NCI-H1417 treated with DMSO at 0.1 percent for 48 hours (cell line): ENCODE results near the gene LRP1-AS.

ENCODE experiments used
- DNase-seq: peaks from one replicate; lab custom pipeline; 2025; lab: John Stamatoyannopoulos, UW

The LRP1-AS gene

DNA sequence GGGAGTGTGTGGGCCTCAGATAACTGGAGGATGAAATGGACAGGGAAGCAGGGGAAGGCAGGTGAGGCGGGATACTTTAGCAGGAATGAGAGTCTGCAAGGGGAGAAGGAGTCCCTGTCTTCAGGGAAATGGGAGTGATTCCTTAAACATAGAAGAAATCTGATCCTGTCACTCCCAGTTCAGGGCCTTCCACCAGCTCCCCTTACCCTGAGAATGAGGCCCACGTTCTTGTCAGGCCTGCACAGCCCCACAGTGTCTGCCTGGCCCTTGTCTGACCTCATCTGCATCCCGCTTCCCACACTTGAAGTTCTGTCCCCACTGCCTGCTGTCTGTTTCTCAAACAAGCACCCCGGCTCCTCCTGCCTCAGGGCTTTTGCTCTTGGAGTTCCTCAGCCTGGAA is 12.6 kb upstream of the LRP1-AS start:
- no peak for DNase-seq

DNA sequence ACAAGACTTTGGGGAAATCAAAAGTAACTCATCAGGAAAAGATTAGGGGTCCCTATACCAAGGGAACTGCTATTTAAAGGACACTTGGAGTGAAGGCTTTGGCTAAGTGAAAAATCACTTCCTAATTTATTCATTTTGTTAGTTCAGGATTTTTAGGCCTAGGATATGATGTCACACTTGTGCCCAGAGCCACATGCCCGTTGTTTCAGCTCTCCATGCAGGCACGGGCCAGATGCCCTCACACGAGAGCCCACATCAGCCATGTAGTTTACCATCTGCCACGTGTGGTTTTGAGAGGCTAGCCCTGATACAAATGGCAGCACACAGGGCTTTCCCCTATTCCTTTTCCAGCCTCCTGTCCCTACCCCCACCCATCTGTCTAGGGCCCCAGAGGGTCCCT is 11.9 kb upstream of the LRP1-AS start:
- no peak for DNase-seq

DNA sequence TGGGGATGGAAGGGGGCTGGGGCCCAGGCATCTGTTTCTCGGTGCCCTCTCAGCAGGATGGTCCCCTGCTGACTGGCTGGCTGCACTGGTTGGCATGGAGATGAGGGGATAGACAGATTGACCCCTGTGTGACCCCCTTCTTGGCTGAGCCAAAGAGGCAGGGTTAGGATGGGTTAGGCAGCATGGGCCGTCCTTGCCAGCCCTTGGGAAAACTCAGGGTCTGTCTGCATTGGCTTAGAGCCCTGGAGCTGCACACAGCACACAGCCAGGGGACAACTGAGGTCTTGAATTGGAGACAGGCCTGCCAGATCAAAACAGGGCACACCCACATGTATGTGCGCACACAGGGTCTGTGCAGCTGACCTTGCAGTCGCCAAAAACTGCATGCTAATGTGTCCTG is 11.2 kb upstream of the LRP1-AS start:
- no peak for DNase-seq

DNA sequence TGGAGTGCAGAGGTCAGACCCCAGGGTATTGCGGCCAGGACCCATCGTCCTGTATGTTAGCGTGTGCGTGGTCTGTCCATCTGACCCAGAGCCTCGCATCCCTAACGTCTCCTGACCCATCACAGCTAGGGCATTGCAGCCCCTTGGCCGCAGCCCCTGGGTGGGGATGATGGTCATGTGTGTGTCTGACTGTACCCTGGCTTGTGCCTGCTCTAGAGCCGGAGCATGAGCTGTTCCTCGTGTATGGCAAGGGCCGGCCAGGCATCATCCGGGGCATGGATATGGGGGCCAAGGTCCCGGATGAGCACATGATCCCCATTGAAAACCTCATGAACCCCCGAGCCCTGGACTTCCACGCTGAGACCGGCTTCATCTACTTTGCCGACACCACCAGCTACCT is 10.8 kb upstream of the LRP1-AS start:
- no peak for DNase-seq

DNA sequence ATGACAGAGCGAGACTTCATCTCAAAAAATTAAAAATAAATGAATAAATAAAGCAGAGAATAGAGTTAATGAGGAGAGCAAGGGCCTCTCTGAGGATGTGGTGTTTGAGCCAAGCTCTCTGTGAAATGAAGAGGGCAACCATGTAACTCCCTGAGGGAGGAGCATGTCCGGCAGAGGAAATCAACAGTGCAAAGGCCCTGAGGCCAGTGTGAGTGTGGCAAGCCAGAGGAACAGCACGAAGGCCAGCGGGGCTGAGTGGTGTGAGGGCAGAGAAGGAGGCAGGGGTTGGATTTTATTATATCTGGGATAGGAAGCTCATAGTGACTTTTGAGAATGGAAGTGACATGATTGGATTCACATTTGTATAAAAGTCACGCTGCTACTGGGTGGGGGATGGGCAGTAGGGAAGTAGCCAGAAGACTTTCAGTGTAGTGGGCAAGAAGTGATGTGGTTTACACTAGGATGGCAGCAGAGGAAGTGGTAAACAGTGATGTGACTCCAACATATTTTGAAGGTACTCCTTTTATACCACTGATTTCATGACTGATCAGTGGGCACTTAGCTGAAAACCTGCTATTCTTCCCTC is 10.3 kb upstream of the LRP1-AS start:
- no peak for DNase-seq

DNA sequence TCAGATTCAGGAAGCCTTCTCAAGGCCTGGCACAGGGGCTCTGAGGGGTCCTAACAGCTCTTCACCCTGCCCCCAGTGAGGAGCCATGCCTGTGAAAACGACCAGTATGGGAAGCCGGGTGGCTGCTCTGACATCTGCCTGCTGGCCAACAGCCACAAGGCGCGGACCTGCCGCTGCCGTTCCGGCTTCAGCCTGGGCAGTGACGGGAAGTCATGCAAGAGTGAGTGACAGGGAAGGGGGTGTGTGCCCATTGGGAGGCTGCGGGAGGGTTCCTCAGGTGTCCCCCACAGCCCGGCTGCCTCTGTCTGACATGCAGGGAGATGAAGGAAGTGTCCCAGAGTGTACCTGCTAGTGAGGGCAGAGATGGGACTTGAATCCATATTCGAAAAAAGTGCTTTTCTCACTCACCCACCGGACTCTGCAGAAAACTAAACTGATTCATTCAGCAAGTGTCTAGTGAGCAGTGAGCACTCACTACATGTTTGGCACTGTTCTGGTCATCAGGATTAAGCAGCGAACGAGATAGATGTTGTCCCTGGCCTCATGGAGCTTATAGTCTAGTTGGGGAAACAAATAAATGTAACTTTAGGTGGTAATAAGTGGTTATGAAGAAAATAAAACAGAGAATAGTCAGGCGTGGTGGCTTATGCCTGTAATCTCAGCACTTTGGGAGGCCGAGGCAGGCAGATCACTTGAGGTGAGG is 9.4 kb upstream of the LRP1-AS start:
- no peak for DNase-seq

DNA sequence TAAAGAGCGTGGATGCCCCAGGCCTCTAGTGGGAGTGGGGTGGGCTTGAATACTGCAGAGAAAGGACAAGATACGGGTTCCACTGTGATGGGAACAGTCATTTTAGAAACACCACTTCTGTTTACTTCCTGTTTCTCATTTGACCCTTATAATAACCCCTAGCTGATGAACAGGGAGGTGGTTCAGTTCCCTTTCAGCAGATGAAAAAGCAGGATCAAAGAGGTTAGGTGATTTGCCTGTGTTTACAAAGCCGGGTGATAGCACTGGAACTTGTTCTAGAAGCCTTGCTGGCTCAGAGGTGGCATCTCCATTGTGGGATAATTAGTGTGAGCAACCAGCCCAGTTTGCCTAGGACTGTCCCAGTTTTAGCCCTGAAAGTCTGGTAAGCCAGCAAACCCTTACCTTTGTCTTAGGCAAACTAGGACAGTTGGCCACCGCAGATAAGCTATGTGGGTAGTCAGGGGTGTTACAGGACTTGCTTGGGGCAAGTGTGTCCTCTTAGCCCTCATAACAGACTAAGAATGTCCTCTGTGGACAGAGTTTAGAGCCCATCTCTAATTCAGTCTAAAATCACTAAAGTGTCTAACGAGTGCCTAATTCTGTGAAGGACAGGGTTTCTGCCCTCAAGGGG is 7.5 kb upstream of the LRP1-AS start:
- no peak for DNase-seq

DNA sequence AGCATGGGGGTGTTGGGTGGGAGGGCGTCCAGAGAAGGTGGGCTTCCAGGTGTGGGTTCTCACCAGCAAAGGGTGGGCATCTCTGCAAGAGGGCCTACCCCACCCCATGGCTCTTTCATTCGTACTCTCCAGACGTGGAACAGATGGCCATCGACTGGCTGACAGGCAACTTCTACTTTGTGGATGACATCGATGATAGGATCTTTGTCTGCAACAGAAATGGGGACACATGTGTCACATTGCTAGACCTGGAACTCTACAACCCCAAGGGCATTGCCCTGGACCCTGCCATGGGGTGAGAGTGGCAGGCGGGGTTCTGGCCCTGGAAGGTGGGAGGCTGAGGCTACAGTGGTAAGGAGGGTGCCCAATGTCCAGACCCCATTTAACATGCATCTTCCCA is 6.7 kb upstream of the LRP1-AS start:
- no peak for DNase-seq

DNA sequence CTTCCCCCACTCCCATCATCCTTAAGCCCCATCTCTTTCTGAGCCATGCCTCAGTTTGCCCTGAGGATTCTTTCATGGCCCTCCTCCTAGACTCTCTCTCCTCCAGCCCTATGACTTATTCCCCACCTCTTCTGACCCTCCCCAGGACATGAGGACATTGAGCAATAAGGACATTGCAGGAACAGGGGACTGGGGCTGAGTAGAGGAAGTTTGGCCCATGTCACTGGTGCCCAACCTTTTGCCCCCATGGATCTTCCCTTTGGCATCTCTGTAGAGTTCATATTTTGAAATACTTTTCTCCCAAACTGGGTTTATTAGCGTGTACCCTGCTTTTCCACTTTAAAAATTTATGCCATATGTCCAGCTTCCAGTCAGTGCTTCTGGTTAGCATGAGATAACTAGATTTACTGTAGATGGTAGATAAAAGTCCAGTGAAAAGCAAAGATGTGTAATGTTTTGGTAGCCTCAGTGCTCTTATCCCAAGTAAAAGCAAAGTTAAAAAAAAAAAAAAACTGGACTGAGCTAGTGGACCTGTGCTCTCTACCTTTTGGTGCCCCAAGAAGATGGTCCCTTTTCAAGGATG is 6.1 kb upstream of the LRP1-AS start:
- no peak for DNase-seq

DNA sequence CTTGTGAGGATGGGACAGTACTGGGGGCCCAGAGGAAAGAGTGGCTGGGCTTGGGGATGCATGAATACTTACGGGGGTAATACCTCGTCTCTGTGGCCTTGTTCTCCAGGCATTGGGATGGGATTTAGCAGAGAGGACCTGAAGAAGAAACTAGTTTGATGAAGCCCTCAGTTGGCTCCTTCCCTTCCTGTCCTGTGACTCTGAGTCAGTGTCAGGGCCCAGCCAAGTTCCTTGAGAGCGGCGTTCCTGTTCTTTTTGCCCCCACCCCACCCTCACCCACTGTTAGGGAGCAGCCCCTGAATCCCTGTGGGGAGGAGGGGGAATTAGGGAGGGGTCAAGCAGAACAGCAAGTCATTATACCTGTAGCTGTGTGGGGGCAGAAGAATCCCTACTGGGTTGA is 5.2 kb upstream of the LRP1-AS start:
- no peak for DNase-seq

DNA sequence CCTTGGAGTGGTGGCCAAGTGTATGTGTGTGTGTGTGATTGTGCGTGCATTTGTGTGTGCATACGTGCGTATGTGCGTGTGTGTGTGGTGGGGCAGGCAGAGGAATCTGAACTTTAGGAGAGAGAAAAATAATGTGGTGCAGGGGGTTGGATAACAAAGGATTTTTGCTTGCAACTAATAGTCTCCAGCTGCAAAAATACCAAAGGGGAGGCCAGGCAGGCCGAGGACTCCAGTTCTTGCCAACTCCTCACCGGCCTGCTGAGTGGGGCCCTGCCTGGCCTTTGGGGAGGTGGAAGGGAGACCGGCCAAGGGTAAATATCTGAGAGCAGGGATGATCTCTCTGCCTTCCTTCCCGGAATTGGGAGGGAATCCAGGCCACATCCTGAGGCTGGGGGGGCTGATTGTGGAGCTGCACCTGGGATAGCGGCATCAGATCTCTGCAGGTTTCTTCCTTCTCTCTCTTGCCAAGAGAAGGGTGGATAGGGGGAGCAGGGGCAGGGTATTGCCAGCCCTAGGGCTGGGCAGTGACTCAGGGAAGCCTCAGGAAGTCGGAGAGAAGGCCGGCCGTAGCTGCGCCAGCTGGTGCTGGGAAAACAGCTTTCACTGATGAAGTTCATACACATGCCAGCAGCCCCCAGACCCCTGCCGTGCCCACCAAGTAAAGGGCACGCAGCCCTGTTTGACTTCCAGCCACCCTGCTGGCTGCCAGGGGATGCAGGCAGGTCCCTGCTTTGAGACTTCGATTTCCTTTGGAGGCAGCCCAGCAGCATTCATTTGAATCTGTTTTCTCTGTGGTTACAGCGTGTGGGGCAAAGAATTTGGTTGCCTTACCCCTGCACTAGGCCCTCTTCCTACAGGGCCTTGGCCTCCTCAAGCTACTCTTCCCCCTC is 4.6 kb upstream of the LRP1-AS start:
- no peak for DNase-seq

DNA sequence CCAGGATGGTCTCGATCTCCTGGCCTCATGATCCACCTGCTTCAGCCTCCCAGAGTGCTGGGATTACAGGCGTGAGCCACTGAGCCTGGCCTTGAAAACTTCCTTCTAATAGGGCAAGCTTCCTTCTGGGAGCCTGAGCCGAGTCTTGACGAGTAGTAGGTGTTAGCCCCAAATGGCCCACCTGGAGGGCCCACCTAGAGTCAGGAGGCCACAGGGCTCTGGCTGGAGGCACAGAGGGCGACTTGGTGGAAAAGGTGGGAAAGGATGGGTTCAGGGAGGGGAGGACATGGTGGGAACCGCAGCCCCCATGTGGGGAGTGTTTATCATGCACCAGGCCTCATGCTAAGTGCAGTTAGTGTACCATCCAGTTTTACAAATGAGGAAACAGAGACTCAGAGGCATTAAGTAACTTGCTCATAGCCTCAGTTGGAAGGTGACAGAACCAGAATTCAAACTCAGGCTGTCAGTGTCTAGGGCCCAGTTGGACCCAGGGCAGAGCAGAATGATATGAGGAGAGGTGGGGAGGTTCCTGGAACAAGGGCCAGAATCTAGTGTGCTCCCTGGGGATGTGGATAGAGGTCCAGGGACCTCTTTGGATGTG is 3.1 kb upstream of the LRP1-AS start:
- DNase-seq: no peak

DNA sequence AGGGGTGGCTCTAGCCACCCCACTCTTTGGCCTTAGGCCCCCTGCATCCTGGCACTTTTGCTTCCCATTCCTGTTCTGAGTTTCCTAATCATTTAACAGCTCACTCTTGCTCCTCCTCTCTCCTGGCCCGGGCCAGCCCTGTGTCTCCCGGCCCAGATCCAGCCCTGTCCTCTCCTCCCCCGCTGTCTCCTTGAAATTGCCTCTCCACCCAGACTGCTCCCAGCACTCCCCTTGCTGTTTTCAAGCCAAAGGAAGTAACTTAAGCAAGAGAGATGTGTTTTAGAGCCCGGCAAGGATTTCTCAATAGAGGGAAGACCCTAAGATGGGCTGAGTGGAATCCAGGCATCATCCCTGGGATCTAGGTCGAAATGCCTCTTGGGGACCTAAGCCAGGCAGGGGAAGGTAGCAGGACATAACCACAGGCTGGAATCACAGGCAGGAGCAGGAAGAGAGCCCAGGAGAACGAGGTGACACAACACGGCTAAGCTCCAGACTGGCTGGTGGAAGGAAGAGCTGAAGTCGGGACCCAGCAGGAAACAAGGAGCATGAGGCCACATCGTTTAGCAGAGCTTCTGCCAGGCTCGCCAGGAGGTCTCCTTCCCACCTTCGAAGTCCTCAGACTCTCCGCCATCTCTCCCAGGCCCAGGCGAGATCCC is 2.0 kb upstream of the LRP1-AS start:
- DNase-seq: no peak

DNA sequence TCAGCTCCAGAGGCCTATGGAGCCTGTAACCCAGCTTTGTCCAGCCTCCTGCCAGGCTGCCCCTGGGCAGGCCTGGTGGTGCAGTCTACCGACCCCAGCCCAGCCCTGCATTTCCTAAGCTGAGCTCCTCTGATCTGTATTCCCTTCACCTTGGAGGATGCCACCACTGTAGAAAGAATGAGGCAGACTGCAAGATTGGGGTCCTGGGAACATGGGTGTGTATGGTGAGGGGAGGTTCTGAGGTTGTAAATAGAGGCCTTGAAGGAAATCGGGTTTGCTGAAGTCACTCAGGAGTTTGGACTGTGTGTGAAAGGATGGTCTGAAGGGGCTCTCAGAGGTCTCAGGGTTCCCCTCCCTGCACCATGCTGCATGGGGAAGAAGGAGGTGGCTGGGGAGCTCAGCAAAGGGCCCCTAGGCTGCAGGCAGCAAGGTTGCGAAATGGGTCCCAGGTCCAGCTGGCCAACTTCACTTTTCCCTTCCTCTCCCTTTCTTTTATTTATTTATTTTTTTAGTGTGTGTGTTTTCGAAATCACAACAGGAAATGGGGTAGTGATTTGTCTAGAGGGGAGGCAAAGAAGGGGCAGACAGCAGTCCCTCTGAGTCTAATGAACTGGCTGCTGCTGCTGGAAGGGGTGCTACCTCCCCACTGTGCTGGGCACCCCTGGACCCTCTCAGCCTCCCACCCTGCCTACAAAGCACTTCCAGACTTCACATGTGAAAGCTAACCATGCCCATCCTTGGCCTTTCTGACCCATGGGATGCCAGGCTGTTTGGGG is 1.2 kb upstream of the LRP1-AS start:
- no peak for DNase-seq

DNA sequence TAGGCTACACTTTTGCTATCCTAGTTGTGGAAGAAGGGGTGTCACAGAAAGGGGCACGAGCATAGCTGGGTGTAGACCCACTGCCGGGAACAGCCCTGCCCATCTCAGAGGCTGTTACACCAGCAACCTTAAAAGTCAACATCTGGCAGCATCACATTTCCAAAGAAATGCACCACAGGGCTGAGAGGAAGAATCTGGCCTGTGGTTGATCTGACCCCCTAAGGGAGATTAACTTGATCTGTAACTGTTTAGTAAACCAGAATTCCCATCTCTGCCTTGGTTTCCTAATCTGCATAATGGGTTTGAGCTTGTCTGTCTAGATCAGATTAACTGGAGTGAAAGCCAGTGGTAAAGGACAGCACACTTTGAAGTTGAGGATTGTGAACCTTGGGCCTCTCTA is 1.3 kb downstream of the LRP1-AS start:
- no peak for DNase-seq

DNA sequence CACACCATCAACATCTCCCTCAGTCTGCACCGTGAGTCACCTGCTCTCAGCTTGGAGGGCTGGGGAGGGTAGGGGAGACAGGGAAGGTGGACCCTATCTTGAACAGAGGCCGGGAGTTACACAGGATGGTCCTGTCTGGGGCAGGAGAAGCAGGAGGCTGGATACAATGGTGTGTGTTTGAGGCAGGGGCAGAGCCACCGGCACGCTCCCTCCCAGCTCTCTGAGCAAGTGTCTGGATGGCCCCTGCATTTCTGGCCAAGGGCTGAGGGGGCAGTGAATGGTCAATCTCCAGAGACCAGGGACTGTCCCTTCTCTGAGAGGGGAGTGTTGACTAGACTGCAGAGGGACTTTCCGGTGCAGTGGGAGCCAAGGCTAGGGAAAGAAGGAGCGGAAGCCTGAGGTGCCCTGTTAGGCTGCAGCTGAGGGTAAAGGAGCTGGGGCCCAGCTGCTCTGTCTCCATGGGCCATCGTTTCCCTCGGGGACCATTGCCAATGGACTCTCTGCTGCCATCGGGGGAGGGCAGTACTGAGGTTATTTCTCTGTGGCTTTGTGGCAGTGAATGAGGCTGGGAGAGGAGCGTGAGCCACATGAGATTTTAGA is 1.9 kb downstream of the LRP1-AS start:
- DNase-seq: no peak

DNA sequence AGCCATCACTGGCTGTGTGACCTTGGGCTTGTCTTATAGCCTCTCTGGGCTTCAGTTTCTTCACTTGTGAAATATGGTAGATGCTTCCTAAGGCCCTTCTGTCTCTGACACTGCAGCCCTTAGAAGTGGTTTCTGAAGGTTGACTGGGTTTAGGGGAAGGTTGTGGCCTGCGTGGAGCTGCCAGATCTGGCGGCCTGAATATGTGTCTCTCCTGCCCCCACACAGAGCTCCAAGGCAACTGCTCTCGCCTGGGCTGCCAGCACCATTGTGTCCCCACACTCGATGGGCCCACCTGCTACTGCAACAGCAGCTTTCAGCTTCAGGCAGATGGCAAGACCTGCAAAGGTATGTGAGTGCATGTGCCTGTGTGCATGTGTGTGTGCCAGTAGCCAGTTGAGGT is 4.0 kb downstream of the LRP1-AS start:
- DNase-seq: no peak

DNA sequence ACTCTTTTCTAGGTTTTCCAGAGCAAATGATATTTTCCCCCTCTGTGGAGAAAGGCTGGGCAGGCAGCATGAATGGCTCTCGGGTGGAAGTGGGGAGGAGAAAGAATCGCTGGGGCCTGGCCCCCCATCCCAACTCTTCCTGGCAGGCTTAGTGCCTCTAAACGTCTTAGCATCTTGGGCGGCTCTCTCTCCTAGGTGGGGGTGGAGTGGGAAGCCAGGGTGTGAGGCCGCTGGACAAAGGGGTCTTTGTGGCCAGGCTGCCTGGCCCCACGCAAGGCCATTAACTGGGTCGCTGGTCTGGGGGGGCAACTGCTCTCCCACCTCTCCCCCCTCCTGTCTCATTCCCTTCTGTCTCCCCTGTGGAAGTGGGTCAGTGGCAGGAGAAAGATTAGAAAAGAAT is 4.7 kb downstream of the LRP1-AS start:
- no peak for DNase-seq

DNA sequence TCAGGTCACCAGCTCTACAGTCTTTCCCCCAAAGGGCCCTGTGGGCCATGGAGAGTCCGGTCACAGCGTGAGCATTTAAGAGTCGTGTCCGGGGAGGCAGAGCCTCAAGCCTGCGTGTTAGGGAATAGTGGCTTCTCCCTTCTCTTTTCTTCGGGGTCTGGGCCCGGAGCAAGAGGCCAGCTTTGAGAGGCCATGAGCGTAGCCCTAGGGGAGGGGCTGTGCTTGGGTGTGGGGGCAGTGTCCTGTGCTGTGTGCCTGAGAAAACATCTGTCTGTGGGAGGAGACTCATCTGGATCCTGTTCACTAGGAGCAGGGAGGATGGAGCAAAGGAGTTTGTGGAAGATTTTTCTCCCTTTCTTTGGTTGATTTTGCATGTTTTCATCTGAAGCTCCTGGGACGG is 5.3 kb downstream of the LRP1-AS start:
- DNase-seq: no peak

DNA sequence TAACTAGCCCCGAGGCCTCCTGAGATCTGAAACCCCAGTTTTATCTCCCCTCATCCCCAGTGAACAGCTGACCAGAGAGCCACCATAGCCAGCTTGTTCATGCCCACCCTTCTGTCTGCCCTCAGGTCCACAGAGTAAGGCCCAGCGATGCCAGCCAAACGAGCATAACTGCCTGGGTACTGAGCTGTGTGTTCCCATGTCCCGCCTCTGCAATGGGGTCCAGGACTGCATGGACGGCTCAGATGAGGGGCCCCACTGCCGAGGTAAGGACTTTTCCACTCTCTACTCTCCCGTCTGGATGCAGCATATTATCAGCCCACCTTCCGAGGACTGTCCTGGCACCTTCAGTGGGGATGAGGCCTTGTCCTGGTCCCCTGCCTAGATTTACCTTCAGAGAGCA is 6.2 kb downstream of the LRP1-AS start:
- no peak for DNase-seq
